ENCODE results near the gene MAN2B2.
A peak's percentile ranks its signal among the peaks of the same experiment; 100 is the strongest.

Gene MAN2B2

GRCh38 chr4:6546681-6547447 lies 28.1 kb upstream of the MAN2B2 start:
- peak; percentile 64 for DNase-seq

GRCh38 chr4:6548201-6548881 lies 26.6 kb upstream of the MAN2B2 start:
- DNase-seq: peak; percentile 15

GRCh38 chr4:6548882-6549230 lies 26.1 kb upstream of the MAN2B2 start:
- no peak for DNase-seq

- DNase-seq: no peak
These were observed 25.5 kb upstream of the MAN2B2 start for GRCh38 chr4:6549445-6549844.

GRCh38 chr4:6549890-6550620 lies 24.9 kb upstream of the MAN2B2 start:
- DNase-seq: no peak

- no peak for DNase-seq
These were observed 24.2 kb upstream of the MAN2B2 start for GRCh38 chr4:6550821-6551220.

- DNase-seq: no peak
These were observed 23.3 kb upstream of the MAN2B2 start for GRCh38 chr4:6551660-6552059.

GRCh38 chr4:6555519-6555918 lies 19.5 kb upstream of the MAN2B2 start:
- no peak for DNase-seq

GRCh38 chr4:6556263-6556662 lies 18.7 kb upstream of the MAN2B2 start:
- no peak for DNase-seq

- no peak for DNase-seq
These were observed 17.8 kb upstream of the MAN2B2 start for GRCh38 chr4:6557185-6557584.

GRCh38 chr4:6557856-6558255 lies 17.1 kb upstream of the MAN2B2 start:
- DNase-seq: no peak

GRCh38 chr4:6560416-6561172 lies 14.4 kb upstream of the MAN2B2 start:
- DNase-seq: peak; percentile 53

- DNase-seq: no peak
These were observed 13.8 kb upstream of the MAN2B2 start for GRCh38 chr4:6561173-6561516.

- DNase-seq: no peak
These were observed 13.2 kb upstream of the MAN2B2 start for GRCh38 chr4:6561706-6562371.

- no peak for DNase-seq
These were observed 11.8 kb upstream of the MAN2B2 start for GRCh38 chr4:6562931-6563901.

- DNase-seq: no peak
These were observed 10.9 kb upstream of the MAN2B2 start for GRCh38 chr4:6563935-6564645.

GRCh38 chr4:6565691-6566390 lies 9.1 kb upstream of the MAN2B2 start:
- DNase-seq: no peak

- DNase-seq: no peak
These were observed 8.4 kb upstream of the MAN2B2 start for GRCh38 chr4:6566391-6567190.

- DNase-seq: no peak
These were observed 7.8 kb upstream of the MAN2B2 start for GRCh38 chr4:6567218-6567617.
